GM21619 (cell line): ENCODE measurements around the gene RUNX2.

Experiments used
- ATAC-seq: cut with Tn5 transposase; IDR thresholded peaks from one replicate; pipeline ENCODE4 v1.9.1; 2021; ENCODE audit not compliant: unreplicated experiment

Gene RUNX2

DNA sequence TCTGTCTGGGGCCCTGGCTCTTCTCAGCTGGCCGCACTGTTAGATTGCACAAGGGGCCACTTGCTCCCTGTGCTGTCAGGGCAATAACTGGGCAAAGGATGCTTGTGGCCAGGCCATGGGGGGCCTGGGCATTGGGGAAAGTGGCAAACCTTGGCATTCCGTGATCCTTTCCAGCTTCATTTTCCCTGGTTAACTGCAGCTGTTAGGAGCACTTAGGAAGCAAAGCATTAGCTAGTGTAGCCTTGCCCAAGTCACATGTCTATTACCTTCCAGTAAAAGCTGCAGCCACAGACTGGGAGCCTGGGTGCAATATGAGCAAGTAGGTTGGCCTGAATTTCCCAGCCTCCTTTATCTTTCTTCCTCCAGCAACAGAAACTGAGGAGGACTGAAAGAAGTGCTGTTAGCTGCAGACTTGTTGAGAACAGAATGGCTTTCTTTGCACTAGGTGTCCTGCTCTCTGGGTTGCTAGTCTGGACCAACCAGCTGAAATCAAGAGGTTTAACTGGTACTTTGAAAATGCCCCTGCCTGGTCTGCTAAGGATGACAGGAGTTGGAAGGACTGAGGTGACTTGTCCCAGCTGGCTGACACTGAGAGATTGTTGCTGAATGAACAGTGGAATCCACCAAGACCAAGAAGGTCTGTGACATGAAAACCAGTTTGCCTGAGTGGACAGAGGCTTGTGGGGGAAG, 361.9 kb downstream of the RUNX2 start:
- no peak for ATAC-seq

DNA sequence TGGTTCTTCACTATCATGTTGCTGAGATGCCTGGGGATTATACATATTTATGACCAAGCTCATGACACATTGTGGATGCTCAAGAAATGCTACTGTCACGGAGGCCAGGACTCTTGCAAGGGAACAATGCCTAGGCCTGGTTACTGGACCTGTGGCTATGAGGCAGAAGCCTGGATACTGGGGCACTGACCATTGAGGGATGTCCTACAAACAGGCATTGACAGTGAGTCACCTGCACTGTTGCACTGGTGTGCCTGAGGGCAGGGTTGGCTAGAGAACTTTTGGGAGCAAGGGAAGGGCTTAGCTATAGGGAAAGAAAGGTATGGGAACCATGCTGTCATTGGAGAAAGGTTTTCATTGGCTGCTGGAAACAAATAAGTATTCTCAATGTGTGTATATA, 362.7 kb downstream of the RUNX2 start:
- no peak for ATAC-seq

DNA sequence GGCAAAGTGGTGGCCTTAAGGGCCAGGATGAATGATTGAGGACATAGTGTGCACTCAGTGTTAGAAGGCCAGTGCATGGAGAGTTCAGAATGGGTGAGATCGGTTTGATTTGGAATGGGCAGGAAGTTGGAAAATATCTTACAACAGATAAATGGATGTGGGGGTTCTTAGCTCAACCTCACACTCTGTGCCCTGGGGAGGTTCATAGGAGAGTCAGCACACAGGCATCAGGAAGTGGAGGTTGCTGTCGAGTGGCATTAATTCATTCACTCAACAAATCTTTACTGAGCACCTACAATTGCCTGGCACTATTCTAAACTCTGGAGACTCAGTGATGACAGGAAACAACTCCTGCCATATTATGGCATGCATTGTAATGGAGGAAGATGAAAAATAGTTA, 363.3 kb downstream of the RUNX2 start:
- ATAC-seq = no peak

DNA sequence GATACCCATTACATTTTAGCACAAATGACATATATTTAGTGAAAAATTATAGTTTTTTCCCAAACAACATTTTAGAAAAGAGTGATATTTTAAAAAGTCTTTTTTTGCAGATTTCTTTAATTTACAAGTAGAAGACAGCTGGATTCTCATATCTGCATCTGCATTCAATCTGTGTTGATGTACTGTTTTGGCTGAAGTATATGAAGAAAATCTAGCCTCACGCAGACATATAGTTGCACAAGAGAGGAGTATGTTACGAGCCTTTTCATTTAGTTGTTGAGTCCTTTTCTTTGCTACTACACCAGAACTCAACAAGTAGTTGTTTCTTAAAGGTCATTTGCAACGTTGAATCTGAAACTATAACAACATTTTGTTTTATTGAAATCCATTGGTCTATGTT, 363.9 kb downstream of the RUNX2 start:
- ATAC-seq = no peak

DNA sequence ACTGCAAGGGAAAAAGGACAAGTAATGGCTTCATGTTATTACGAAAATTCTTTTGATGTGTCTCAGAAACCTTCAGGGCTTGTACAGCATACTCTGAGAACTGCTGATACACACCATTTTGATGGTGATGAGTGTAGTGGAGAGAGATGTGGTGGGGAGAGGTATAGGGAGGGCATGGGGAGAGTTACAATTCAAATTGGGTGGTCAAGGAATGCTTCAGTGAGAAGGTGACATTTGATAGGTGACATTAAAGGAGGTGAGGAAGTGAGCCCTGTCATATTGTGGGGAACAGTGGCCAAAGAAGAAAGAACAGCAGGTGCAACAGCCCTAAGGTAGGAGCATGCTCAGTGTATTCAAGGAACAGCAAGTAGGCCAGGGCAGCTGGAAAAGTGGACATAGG, 368.6 kb downstream of the RUNX2 start:
- ATAC-seq = no peak

DNA sequence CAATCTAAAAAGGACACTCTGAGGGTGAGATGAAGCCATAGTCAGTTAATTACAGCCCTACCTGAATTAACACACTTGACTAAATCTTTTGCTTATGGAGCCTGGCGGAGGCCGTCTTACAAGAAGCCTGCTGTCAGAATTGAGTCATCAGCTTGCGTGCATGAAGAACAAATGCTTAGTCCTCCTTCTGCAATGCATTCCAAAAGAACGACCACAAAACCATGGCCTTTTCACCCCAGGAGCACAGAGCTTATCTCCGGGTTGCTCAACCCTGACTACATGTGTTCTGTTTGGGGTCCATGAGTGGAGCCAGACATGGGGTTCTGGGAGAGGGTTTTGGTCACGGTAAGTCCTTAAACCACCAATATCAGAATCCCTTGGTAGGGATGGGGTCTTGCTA, 369.5 kb downstream of the RUNX2 start:
- peak; percentile 65 for ATAC-seq

DNA sequence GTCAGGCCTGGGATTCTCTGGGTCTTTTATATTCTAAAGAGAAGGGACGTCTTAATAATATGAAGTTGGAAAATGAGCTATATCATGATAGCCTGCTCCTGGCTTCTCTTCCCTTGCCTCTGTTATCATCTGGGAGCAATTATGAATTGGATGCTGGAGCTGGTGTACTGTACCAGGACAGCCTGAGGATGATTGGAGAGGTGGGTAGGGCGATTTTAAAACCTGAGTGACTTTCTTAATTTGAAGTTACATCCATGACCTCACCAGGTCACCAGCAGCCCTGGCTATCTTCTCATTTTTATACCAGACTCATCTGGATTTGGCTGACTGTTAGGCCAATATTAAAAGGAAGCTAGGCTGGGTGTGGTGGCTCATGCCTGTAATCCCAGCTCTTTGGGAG, 369.9 kb downstream of the RUNX2 start:
- ATAC-seq = no peak

DNA sequence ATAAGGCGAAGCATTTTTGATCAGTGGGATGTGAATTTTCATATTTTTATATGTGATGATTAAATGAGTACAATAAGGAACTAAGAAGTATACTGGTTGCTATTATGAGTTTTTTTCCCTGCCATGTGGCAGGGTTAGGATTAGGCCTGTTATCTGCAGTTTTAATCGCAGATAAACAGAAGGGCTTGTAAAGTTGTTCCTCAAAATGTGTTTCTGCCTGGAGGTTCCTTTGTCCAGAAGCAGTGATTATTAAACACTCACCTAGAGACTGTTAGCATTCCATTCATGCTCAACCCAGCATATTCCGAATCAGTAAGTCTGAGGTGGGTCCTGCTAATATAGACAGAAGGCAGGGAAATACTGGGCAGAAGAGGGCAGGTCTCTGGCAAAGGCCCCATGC, 371.5 kb downstream of the RUNX2 start:
- ATAC-seq = no peak

DNA sequence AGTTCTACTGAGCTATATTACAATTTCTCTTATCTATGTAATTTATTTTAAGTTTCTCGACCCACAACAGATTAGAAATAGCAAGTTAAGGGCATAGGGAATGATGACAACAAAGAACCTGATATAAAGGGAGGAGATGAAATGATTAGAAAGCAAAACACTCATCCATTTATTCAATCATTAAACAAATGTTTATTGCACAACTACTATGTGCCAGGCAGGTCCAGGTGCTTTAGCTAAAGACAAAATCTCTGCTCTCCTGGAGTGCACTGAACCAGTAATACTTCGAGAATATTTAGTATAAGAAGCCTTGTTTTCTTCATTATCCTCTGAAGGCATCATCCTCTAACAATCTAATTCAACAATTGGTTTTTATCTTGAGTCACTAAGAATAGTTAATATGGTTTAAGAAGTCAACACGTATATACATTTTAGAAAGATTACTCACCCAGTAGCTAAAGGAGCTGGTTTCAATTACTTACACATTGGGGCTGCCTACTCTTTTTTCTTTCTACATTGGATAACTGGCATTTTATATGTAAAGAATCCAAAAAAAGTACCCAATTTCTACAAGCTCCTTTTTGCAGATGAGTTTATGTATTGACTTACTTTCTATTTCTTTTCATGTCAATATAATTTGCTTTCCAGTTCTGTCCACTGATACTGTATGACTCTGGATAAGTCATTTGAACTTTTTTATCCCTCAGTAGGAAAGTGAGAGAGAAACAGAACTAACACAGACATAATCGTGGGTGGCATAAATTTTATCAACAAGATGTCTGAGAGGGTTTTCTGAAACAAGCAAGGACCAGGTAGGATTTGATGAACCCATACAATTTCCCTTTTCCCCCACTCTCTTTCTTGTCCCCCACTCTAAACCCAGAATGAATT, 375.0 kb downstream of the RUNX2 start:
- no peak for ATAC-seq

DNA sequence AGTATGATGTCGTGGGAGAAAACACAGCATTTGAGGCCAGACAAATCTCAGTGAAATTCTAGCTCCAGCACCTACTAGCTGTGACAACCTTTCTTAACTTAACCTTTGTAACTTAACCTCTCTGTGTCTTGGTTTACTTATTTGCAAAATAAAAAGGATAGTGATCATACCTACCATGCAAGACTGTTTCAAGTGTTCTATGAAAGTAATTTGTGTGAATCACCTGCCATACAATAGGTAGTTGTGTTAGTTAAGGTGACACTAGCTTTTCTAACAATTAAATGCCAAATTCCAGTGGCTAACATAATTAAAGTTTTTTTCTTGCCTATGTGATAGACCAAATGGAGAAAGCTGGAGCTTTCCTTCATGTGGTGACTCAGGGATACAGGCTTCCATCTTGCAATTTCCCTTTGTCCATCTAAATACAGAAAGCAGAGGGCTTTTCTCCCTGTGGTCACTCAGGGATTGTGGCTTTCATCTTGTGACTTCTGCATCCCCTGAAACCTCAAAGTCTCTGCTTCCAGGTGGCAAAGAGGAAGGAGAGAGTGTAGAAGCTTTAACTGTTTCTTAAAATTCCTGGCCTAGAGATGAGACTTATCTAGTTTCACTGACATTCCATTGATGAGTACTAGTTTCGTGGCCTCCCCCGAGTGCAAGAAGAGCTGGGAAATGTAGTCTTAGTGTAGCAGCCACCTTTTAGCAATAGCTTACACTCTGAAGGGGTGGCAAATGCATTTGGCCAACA, 376.1 kb downstream of the RUNX2 start:
- ATAC-seq = no peak

DNA sequence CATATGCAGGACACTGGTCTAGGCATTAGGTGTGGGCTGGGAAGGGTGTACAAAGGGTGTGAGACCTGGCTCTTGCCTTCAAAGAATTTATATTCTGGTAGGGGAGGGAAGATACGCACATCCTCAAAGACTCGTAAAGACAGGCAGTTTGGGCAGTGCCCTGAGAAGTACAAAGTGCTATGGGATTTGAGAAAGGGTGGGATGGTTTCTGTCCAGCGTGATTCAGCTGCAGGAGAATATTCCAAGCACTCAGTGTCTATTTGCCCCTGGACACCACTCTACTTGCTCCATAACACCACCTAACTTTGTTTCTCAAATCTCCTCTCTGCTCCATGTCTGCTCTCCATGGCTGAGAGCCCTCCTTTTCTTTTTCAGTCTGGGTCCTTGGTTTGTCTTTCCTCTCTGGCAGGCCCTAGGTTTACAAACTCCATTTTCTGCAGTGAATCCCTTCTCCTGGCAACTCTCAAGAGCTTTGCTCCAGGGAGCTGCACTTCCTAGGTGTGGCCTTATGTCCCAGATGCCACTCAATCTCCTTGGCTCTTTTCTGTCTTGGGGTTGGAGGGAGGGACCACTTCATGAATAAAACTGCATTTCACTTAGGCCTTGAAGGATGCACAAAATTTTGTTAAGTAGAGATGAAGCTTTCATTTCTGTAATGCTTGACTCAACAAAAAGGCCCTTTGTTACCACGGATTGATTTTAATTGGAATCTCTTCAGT, 377.2 kb downstream of the RUNX2 start:
- ATAC-seq = no peak

DNA sequence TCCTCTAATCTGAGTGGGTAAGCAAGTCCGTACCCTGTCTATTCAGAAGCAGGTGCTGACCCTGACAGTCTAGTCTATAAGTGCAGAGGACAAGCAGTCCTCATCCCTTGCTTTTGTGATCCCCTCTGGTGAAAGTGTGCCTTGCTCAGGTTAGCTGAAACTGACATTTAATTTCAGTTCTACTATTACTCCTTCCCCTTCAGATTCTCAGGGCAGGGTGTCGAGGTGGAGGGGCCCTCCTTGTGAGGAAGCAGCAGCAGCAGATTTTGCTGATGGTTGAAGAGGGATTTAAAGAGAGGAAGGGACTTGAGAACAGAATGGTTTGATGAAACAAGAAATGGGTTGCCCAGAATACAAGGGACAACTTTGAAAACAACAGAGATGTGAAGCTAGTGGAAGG, 378.2 kb downstream of the RUNX2 start:
- peak; percentile 29 for ATAC-seq

DNA sequence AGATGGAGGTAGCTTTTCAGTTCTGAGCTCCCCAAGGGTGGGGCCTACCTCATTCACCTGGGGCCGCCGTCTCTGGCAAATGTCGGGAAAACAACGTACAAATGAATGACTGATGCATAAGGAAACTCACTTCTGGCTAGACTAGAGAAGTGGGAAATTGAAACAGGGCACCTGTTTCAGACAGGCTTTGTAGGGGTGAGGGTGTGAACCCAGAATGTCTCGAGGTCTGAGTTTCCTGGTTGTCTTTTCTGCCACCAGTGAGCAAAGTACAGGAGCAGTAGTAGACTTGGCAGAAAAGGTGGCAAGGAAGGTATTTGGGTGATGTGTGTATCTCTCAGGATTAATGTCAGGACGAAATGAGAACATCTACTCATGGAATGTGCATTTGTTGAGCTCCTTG, 379.0 kb downstream of the RUNX2 start:
- ATAC-seq = no peak

DNA sequence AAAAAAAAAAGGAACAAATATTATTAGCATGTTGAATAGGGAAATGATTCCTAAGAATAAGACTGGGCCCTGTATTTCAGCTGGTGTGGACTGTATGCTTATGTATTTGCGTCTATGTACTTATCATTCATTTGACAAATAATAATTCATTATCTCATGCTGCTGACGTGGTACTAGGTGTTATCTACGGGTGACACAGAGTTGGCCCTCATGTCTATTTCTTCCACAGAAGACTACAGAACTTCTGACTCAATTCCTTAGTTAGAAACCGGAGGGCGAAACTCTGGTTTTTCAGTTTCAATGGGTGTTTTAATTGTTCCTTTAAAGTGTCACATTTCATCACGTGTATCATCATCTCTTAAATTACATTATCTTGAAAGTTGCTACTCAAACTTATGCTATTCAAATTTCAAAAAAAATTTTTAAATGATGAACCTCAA, 381.7 kb downstream of the RUNX2 start:
- ATAC-seq = peak; percentile 71

DNA sequence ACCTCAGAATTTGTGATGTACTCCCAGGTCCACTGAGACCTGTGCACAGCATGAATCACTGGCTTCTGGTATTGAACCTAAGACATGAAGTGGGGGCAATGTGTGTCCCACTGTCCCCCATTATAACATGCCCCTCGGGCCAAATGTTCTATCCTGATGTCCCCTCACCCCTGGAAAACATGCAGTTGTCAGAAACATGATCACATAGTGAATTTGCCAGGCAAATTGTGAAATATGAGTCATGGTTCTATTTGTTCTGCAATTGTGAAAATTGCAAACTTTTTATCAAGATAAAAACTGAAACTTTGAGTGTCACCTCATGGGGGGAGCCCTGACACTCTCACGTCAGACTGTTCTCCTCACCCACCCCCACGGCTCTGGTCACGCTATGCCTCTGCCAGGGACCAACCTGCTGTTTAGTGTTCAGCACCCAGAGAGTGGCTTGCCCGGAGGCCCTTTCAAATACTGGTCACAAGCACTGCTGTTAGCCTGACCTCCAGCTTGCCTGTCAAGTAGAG, 382.2 kb downstream of the RUNX2 start:
- ATAC-seq = peak; percentile 75

DNA sequence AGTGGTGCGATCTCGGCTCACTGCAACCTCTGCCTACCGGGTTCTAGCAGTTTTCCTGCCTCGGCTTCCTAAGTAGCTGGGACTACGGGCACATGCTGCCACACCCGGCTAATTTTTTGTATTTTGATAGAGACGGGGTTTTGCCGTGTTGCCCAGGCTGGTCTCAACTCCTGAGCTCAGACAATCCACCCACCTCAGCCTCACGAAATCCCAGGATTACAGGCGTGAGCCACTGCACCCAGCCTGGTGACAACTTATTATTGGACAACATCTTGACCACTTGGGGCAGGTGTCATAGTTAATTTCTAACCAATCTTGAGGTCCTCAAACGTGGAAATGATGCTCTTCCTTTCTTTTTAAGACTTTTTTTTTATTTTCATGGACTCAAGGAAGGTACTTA, 383.9 kb downstream of the RUNX2 start:
- ATAC-seq = no peak

DNA sequence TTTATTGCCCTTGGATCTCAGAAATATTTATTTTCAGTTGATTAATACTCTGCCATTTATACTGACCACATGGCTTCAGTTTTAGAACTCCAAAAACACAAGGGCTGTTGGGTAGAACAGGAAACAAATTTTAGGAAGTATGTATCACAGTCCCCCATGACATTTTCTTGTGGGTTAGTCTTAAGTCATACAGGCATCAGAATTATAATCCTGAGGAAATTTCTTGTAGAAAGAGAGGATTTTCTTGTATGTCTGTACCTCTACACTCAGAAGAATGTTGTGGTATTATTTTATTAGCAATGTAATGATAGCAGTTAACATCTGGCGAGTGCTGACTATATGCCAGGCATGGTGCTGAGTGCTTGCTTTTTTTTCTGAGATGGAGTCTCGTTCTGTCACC, 384.7 kb downstream of the RUNX2 start:
- ATAC-seq = no peak
